ENCODE data around the gene MCF2L.

MCF2L gene

DNA sequence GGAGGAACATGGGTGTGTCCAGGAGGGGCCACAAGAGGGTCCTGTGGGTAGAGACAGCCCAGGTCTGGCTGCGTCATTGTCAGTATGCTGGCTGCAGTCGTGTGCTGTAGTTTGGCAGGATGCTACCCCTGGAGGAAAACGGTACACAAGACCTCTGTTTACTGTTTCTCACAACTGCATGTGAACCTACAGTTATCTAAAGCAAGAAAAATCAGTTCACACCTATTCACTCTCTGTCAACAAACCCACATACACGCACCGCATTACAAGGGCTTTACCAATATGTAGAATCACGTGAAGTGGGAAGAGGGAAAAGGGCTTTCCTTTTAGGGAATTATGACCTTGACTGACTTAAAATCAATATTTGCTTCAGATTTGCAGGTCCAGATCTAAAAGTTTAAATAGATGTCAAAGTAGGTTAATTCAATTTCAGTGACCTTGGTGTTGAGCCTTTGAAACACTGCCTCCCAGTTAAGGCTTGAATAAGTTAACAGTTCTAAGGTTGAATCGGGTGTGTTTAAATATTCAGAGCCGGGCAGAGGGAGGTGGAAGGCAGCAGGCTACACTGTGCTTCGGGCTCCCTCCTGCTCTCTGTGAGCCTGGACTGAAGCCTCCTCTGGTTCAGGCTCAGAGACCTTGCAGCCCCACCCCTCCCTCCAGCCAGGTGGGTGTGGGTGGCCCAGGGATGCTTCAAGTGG lies 17.2 kb upstream of the MCF2L start:
- no peak for DNase-seq

DNA sequence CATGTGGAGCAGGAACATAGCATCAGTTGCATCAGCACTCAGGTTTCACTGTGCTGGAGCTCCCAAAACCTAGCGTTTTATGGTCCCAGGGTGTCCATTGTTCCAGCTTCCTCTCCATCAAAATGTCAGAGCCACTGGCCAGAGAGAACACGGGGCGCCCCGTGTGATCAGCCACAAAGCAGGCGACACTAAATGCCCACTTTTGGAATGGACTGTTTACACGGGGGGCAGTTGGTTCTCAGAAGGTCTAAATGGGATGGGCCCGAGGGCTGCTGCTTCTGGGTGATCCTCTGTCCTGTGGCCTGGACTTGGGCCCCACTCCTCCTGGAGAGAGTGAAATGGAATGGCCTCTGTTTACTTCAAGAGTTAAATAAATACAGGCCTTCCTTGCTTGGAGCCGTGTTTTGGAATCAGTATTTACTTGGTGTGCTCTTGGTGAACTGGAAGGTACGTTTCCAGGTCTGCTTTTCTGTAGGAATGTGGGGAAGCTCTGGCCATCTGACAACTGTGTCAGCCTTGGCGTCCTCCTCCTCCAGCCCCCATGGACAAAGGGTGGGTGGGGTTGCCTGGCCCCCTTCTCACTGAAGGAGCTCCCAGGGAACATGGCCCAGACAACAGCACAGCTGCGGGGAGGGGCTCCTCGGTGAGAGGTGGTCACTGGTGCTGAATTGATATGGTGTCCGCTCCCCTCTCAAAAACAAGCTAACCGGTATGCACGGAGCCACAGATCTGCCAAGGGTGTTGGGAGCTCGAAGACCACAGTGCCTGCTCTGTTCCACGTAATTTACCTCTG lies 16.1 kb upstream of the MCF2L start:
- no peak for DNase-seq

DNA sequence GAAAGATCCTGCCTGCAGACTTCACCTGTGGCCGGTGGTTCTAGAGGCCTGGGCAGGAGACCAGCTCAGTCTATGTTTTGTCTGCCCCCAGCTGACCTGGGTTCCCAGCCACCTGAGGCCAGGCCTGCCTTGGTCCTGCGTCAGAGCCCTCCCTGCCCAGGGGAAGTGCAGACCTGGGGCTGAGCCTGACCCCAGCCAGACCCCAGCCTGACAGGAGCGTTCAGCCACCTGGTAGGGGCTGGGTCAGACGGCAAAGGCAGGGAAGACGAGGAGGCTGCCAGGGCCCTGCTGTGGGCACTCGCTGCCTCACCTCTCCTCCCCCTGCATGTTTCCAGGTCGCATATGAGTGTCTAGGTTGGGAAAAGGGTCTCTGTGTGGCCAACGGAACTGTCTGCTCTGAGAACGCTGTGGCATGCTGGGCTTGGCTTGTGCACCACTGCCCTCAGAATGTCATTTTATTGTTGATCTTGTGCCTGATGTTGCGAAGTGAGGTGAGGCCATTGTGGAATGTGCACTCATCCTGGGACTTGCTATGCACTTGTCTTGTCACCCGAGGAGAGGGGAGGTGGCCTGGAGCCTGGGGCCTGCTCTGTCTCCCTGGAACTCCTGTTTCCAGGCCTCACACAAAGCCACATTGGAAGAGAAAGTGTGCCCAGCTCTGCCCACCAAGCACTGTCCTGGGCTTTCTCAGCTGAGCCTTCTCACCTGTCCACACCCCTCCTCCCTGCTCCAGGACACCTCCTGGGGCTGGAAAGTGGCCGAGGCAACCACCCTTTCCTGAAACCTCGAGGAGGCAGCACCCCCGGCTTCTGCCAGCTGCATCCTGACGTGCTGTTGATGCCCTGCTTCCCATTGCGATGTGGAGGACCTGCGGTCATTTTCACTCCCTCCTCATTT lies 15.2 kb upstream of the MCF2L start:
- no peak for DNase-seq

DNA sequence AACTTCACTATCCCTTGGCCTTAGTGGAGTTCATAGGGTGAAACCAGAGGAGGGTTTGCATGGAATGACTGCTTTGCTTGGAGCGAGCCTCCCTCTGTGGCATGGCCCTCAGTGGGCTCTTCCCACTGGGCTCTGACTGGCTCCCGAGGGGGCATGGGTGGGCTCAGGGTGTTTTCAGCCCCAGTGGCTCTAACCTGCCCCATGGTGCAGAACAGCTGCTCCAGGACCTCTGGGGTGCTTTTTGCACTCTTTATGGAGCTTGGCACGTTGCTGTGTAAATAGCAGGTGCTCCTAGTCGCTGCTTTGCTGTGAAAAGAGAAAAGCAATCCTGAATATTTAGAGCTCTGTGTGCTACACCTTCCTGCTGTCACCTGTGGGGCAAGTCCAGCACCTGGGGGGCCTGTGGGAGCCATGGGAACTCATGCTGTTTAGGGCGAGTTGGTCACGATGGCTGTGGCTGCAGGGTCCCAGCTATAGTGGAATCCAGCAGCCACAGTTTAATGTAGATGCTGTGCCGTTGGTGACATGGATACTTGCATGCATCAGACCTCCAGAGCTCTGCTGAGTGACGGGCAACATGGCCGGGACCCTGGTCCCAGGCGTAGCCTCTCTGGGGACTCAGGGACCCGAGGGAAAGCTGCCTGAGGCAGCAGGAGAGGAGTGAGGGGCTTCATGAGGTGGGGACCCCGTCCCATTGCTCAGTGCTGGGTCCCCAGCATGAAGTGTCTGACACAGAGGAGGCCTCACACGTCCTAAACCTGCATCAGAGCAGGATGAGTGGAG lies 14.3 kb upstream of the MCF2L start:
- no peak for DNase-seq

DNA sequence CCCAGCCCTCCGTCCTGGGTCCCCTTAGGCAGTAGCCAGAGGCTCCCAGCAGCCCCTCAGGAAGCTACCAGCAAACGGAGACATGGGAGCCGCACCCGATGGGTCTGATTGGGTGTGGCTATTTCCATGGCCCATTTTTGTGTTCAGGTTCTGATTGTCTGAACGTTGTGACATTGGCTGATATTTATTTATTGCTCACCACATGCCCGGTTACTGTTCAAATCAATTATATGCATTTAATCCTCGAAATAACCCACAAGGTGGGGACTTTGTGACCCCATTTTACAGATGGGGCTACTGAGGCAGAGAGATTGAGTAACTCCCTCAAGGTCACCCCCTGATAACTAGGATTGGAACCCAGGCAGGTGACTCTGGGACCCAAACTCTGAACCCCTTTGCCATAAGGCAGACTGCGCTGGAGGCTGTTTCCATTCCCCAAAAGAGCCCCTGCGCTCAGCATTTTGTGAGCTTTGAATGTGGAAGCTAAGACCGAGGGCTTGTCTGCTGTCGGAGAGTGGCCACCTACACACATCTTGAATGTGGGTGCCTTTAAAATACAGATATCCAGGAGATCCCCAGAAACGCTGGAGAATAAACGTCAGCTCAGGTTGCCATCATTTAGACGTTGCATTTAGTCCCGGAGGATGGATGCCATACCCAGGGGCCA lies 13.6 kb upstream of the MCF2L start:
- DNase-seq, result no peak

DNA sequence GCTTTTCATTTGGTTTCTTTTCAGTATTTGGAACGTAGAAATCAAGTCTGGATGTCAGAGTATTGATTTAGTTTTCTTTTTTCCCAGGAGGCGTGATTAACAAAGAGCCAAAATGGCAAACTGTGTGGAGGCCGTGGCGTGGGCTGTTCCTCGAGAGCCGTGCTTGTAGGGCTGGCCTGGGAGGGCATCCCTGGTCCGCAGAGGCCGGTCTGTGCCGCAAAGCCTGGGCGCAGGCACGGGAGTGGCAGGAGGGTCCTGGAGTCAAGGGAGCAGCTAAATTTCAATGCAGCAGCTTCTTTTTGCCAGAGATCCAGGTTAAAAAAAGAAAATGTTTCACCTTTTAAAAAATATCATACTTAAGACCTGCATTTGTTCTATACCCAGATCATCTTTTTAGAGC lies 13.1 kb upstream of the MCF2L start:
- no peak for DNase-seq

DNA sequence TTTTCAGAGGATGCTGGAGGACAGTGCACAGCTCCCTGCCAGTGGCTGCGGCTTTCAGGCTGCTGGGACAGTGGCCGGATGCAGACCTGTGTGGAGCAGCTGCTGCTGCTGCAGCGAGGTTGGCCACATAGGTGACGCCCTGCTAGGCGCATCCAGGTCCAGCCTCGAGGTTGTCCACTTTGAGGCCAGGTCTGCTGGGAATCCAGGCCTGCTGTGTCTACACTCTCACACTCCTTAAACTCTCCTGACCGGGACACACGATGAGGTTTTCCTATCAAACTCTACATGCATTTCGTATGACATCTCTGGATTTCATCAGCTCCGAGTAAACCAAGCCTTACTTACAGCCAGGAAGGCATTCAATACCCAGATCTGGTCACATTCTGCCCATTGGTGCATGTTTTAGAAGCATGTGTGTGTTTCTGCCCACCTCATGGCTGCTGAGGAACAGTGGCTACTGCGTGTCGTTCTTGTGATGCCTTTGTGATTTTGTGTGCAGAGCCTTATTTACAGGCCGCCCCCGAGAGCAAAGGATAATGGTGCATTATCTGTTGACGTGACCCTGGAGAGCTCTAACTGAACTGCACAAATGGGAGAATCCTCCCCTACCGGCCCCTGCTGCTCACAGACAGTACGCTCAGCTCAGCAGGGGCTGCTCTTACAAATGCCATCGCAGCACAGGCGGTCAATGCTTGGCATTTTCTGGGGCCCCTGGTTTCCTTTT lies 12.3 kb upstream of the MCF2L start:
- no peak for DNase-seq

DNA sequence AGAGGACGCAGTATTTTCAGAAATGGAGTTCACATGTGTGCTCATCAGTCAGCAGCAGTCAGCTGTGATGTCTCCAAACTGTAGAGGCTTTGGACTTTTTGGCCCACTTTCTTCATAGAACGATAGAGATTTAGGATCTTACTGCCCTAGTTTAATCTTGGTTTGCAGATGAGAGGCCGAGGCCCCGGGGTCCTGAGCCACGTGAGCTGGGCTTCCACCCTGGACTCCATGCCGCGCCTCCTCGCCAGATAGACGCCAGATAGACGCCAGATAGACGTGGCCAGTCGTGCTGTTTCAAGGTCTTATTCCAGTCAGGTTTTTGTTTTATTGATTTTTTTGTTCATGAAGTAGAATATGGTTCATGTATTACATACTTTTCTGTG lies 11.7 kb upstream of the MCF2L start:
- no peak for DNase-seq

DNA sequence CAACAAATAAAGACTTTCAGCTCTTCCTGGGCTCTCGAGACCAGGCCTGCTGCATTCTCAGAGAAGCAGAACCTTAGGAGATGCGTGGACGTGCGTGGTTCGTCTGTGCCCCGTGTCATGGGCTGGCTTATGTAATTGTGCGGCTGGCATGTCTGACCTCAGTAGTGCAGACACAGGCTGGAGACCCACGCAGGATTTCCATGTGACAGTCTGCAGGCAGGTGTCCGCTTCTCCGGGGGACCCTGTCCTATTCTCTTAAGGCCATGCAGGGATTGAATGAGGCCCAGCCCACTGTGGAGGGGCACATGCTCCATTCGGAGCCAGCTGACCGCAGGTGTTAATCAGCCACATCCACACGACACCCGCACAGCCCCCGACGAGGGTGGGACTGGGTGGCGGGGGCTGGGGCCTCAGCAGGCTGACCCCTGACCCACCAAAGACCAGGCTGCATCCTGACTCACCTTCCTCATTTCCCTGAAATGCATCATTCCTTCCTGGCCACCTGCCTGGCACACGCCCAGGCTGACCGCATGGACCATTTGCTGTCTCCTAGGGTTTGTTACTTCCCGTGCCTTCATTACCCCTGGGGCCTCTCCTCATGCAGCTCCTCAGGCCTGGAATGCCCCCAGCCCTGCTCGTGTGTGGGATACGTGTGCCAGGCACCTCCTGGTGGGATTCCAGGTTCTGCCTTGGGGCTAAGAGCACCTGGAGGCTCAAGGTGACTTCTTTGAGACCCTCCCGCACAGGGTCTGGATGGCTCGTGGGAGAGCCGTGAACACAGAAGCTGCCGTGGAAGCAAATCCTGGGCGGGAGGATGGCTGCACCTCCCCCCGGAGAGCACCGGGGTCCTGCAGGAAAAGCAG lies 10.7 kb upstream of the MCF2L start:
- no peak for DNase-seq

DNA sequence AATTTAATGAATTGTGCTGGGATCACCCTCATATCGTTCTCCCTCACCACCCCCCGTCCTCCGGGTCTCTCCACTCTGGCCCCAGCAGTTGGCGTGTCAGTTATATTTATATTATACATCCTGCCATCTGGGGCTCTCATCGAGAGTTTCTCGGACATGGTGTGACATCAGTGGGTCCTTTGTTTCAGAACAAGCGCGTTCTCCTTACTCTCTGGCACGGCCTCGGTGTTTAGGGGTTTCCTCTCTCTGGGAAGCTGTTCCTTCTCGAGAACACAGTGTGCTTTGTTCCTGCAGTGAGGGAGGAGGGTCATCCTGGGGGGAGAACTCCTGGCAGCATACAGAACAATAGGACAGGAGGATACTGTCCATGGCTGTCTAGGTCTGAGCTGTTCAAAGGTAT lies 9.8 kb upstream of the MCF2L start:
- DNase-seq, result no peak

DNA sequence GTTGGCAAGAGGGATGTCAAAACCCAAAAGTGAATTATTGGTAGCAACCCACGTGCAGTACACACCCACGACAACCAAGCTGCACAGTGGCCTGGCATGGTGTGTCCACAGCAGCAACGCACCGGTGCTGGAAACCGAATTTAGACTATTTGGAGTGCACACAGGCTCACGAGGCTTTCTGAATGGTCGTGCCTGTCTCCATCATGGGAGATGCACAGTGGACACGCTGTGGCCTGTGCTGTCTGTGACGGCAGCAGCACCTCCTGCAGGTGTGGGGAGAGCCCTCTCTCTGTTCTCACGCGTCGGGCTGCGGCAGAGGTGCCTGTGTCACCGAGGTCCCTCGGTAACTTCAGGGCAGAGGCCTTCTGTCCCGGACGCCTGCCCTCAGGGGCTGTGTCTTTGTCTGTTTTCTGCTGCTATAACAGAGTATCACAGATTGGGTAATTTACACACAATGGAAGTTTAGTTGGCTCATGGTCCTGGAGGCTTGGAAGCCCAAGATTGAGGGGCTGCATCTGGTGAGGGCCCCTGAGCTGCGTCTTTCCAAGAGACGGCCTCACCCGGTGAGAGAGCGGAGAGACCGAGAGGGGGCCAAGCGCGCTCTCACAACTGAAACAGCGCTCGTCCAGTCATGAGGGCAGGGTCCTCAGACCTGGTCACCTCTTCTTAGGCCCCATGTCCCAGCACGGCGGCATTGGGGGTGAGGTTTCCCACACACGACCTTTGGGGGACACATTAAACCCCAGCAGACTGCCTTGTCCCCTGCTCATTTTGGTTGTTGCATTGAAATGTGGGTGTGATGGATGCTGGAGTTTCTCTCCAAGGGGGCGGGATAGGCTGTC lies 9.1 kb upstream of the MCF2L start:
- DNase-seq, result no peak

DNA sequence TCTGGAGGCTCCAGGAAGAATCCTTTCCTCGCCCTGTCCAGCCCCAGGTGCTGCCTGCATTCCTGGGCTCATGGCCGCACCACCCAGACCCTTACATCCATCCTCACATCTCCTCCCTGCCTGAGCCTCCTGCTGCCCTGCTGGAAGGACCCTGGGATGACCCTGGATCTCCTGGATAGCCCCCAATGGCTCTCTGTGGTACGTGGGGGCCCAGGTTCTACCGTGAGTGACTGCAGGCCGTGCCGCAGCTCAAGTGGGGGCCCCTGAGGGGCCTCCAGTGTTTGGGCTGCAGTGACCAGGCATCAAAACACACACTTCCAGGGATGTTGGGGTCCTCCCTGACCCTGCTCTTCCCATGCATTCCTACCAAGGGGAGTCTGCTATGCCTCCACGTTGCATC lies 8.3 kb upstream of the MCF2L start:
- no peak for DNase-seq

DNA sequence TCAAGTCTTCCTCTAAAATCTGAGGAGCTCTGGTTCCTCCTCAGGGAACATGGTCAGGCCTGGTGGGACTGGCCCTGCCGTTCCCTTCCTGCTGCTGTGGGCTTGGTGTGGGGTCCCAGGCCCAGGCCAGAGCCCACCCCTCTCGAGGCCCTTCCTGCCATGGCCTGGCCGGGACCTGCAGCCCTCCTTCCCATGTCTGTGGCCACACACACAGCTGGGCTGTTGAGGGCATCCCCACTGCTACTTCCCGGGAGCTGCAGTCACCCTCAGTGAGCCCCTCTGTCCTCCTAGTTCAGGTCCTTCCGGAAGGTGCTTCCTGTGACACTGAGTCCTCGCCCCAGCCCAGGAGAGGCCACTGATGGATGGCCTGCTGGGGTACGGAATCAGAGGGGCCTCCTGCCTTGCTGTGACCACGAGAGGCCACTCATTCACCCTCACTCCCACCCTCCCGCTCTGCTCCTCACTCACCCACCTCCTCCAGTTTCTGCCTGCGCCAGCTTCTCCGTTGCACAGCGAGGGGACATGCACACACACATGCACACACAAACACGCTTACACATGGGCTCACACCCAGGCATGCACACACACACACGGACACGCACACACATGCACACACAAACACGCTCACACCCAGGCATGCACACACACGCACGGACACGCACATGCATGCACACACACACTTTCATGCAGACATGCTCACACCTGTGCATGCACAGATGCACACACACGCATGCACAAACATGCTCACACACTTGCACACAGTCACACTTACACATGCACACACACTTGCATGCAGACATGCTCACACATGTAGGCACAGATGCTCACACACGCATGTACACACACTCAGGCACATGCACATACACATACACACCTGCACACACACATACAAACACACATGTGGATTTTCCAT lies 7.3 kb upstream of the MCF2L start:
- DNase-seq, result no peak

DNA sequence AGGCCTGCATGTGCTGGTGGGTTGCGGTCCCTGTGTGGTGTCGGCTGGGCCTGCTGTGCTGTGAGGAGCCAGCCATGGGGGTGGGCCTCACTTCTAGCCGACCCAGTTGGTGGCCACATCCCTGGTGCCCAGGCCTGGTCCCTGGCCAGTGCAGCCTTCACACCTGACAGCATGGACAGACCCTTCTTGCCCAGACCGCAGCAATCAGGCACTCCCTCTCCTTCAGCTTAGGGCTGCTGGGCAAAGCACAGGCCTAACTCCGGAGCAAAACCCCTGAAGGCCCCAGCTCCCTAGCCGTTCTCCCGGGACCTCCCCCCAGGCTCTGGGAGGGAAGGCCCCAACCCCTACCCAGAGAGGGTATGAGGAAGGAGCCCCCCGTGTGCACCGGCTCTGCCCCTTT lies 6.6 kb upstream of the MCF2L start:
- no peak for DNase-seq

DNA sequence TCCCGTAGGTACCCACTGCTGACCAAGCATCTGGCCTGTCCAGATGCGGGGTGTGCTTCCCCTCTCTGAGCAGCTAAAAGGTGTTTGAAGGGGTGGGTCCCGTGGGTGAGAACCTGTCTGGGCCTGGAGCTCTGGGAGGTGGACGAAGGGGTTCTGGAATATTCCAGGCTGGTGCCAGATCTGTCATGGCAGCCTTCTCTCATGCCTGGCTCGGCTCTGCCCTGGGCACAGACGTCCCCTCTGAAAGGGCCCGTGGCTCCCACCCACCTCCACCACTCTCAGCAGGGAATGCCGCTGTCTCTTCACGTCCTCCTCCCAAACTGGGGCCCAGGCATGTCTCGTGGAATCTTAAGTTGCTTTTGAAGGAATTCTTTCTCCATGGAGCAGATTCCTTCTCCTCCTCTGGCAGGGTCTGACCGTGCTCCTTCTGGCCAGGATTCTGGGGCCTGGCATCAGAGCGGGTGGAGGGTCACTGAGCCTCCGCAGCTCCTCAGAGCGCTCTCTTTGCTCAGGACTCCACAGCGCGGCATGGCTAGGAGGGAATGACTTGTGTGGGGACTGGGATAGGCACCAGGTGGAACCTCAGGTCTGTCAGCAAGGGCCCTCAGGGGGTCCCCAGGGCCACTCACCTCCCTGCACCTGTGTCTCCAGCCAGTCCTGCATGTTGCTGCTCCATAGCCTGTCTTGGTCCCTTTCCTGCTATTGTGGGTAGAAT lies 5.9 kb upstream of the MCF2L start:
- DNase-seq, result no peak

DNA sequence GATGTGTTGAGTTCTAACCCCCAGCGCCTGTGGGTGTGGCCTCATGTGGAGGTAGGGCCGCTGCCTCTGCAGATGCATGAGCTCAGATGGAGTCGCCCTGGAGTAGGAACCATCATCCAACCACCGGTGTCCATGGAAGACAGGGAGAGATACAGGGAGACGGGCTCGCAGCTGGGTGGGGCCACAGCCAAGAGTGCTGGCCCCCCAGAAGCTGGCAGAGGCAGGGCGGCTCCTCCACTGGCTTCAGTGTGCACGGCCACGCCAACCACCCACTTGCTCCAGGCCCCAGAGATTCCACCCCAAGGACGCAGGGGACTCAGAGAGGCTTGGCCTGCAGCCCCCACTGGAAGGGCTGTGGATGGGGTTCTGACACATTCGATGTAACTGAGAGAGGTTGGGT lies 5.4 kb upstream of the MCF2L start:
- no peak for DNase-seq

DNA sequence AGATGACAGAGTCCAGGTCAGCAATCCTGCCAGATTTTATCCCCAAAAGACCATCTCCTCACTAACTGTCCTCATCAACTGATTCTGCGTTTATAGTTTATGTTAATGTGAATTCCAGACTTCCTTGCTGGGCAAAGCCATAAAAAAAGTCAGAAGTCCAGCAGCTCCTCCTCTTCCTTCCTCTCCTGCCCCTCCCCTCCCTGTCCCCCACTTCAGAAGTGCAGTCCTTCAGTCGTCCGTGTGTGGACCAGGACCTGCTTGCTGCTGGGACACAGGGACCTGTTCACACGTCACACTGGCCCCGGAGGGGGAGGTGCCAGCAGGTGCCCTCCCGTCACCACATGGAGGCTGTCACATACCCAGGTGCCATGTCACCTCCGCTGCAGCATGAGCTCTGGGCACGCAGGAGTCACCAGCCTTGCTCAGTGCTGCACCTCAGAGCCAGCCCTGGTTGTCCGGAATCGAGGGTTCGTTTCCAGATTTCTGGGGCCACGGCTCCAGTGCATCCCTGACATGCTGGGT lies 4.0 kb upstream of the MCF2L start:
- DNase-seq, result no peak

Measured in stimulated activated CD8-positive, alpha-beta memory T cell treated with anti-CD3 and anti-CD28 coated beads, Interleukin-4, amount 100 ng/mL, for 48 hours (primary cell).